HepG2 (cell line): ENCODE data around the gene MTREX. TPM values are rescaled to one million over a fixed set of nuclear protein-coding genes. Genes with fewer than 3 reads are reported as not detected.

Source experiments
- HNRNPLL ChIP-seq: fragments of 200-400 bp; formaldehyde crosslinking; IDR thresholded peaks from 2 replicates; pipeline ENCODE4 v1.6.1; 2017; ENCODE audit warnings: mild to moderate bottlenecking, low read depth, low read length; ENCODE audit not compliant: poor library complexity, severe bottlenecking
- KDM1A ChIP-seq: IDR thresholded peaks from 2 replicates; pipeline ENCODE4 v1.6.1; 2016; ENCODE audit warnings: missing compliant biosample characterization
- MEF2D ChIP-seq: sonication (generic); formaldehyde crosslinking; IDR thresholded peaks from 2 replicates; pipeline ENCODE4 v1.5.1; 2020; ENCODE audit warnings: mild to moderate bottlenecking, missing genetic modification reagents
- NFRKB ChIP-seq: fragments of 450-650 bp; IDR thresholded peaks from 2 replicates; pipeline ENCODE4 v1.6.1; 2017
- PHF20 ChIP-seq: sonication (generic); formaldehyde crosslinking; IDR thresholded peaks from 2 replicates; pipeline ENCODE4 v1.5.0; 2020; ENCODE audit warnings: mild to moderate bottlenecking, missing genetic modification reagents
- PTBP1 ChIP-seq: fragments of 200-400 bp; formaldehyde crosslinking; IDR thresholded peaks from 2 replicates; pipeline ENCODE4 v1.6.1; 2018; ENCODE audit warnings: low read length, low read depth; ENCODE audit not compliant: poor library complexity, severe bottlenecking
- SMYD3 ChIP-seq: sonication (generic); formaldehyde crosslinking; IDR thresholded peaks from 2 replicates; pipeline ENCODE4 v1.8.1; 2023; ENCODE audit warnings: mild to moderate bottlenecking, missing genetic modification reagents
- TCF7L2 ChIP-seq: IDR thresholded peaks from 2 replicates; pipeline ENCODE4 v1.6.1; 2011; ENCODE audit warnings: mild to moderate bottlenecking, low read depth, low read length, moderate library complexity
- U2AF2 ChIP-seq: fragments of 200-400 bp; formaldehyde crosslinking; IDR thresholded peaks from 2 replicates; pipeline ENCODE4 v1.6.1; 2017; ENCODE audit warnings: low read depth, mild to moderate bottlenecking, low read length
- ZBTB3 ChIP-seq: sonication (generic); formaldehyde crosslinking; IDR thresholded peaks from 2 replicates; pipeline ENCODE4 v1.4.0; 2020; ENCODE audit warnings: low read depth, mild to moderate bottlenecking, moderate library complexity, missing genetic modification reagents, borderline replicate concordance
- ZBTB8A ChIP-seq: sonication (generic); formaldehyde crosslinking; IDR thresholded peaks from 2 replicates; pipeline ENCODE4 v1.4.0; 2020; ENCODE audit warnings: mild to moderate bottlenecking, low read depth, missing genetic modification reagents, borderline replicate concordance
- ZNF225 ChIP-seq: sonication (generic); formaldehyde crosslinking; IDR thresholded peaks from 2 replicates; pipeline ENCODE4 v1.4.0; 2020; ENCODE audit warnings: mild to moderate bottlenecking, missing genetic modification reagents
- ZNF605 ChIP-seq: sonication (generic); formaldehyde crosslinking; IDR thresholded peaks from 2 replicates; pipeline ENCODE4 v1.8.0; 2022; ENCODE audit warnings: mild to moderate bottlenecking, missing genetic modification reagents
- ZNF720 ChIP-seq: sonication (generic); formaldehyde crosslinking; IDR thresholded peaks from 2 replicates; pipeline ENCODE4 v1.4.0; 2020; ENCODE audit warnings: missing genetic modification reagents
- polyA plus RNA-seq, 8 experiments: library from polyadenylated mRNA; depleted of rRNA in 3 of 8; stranded (reverse) in 7 of 8; unstranded in 1 of 8; fragments of >200 nt; fragmentation: Illumina TruSeq in 4 of 8; extraction: Trizol in 4 of 8; gene quantifications; 2 replicates each; pipeline versions ENCODE4 v1.2.1 to v1.2.3, GENCODE V29; 2011 to 2016; ENCODE audit warnings: low read depth in 4 of 8, missing spikeins in 1 of 8, mixed read lengths in 1 of 8; ENCODE audit not compliant: insufficient read depth in 1 of 8
- total RNA-seq, 5 experiments: library from RNA; depleted of rRNA; stranded (reverse); fragments of >200 nt; fragmentation: Illumina TruSeq; extraction: Trizol; gene quantifications; 2 replicates each; pipeline ENCODE4 v1.2.3, GENCODE V29; 2016; ENCODE audit warnings: low read depth in 1 of 5
- TF ChIP-seq, protein P1 (sequence below): sonication (generic); formaldehyde crosslinking; IDR thresholded peaks from 2 replicates; pipeline ENCODE4 v1.8.1; 2022; ENCODE audit warnings: mild to moderate bottlenecking, missing genetic modification reagents
- TF ChIP-seq, protein P2 (sequence below): fragments of 450-650 bp; IDR thresholded peaks from 2 replicates; pipeline ENCODE4 v1.6.1; 2017; ENCODE audit warnings: mild to moderate bottlenecking
- TF ChIP-seq, protein P3 (sequence below): sonication (generic); formaldehyde crosslinking; IDR thresholded peaks from 2 replicates; pipeline ENCODE4 v1.8.0; 2022; ENCODE audit warnings: mild to moderate bottlenecking, missing genetic modification reagents, moderate library complexity
- TF ChIP-seq, protein P4 (sequence below): sonication (generic); formaldehyde crosslinking; IDR thresholded peaks from 2 replicates; pipeline ENCODE4 v1.8.1; 2023; ENCODE audit warnings: mild to moderate bottlenecking, missing genetic modification reagents
- TF ChIP-seq, protein P5 (sequence below): sonication (generic); formaldehyde crosslinking; IDR thresholded peaks from 2 replicates; pipeline ENCODE4 v1.8.0; 2022; ENCODE audit warnings: mild to moderate bottlenecking, missing genetic modification reagents, borderline replicate concordance
- TF ChIP-seq, protein P6 (sequence below): IDR thresholded peaks from 2 replicates; pipeline ENCODE4 v1.6.1; 2016; ENCODE audit warnings: missing biosample characterization, missing genetic modification reagents, low read depth

The MTREX gene
- total and polyA plus RNA-seq, 2 of the 13 experiments (the other 11 are each of a cell fraction or from before 2014, with no cell fraction given): 16.4 to 91.5 TPM

DNA sequence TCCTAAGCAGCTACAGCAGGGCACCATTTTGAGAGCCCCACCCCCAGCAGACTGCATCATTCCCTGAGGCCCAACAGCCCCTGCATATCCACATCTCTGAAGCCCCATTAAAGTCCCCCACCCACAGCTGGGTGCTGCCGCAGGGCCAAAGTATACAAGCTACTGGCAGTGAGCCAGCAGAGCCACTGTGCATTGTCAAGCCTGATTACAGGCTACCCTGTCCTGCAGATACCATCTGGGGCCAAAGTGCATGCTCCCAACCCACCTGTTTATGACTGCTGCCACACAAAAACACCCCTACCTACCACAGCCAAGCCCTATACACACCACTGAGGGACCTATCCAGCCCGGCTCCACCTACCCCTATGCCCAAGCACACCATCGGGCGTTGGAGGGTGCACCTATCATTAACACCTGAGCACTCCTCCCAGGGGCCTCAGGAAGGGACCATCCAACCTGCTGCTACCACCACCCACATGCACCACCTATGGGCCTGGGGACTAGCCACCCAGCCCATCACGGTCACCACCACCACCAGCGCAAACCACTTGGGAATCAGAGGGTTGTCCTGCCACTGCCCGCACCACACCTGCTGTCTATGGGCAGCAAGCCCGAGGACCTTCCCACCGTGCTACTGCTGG is 121.9 kb downstream of the MTREX start (continued):
- TF ChIP-seq, protein P1, sequence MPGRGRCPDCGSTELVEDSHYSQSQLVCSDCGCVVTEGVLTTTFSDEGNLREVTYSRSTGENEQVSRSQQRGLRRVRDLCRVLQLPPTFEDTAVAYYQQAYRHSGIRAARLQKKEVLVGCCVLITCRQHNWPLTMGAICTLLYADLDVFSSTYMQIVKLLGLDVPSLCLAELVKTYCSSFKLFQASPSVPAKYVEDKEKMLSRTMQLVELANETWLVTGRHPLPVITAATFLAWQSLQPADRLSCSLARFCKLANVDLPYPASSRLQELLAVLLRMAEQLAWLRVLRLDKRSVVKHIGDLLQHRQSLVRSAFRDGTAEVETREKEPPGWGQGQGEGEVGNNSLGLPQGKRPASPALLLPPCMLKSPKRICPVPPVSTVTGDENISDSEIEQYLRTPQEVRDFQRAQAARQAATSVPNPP (CRISPR knock-in tag): no peak
- TF ChIP-seq ZBTB3 (CRISPR knock-in tag) (no peak), ZNF720 (CRISPR knock-in tag) (no peak), PTBP1 (no peak), KDM1A (CRISPR knock-in tag) (no peak), HNRNPLL (no peak), NFRKB (no peak), U2AF2 (no peak), ZNF605 (CRISPR knock-in tag) (no peak), ZNF225 (no peak), SMYD3 (CRISPR knock-in tag) (no peak), PHF20 (no peak), MEF2D (CRISPR knock-in tag) (no peak), ZBTB8A (CRISPR knock-in tag) (no peak), TCF7L2 (no peak)
- TF ChIP-seq, protein P2, sequence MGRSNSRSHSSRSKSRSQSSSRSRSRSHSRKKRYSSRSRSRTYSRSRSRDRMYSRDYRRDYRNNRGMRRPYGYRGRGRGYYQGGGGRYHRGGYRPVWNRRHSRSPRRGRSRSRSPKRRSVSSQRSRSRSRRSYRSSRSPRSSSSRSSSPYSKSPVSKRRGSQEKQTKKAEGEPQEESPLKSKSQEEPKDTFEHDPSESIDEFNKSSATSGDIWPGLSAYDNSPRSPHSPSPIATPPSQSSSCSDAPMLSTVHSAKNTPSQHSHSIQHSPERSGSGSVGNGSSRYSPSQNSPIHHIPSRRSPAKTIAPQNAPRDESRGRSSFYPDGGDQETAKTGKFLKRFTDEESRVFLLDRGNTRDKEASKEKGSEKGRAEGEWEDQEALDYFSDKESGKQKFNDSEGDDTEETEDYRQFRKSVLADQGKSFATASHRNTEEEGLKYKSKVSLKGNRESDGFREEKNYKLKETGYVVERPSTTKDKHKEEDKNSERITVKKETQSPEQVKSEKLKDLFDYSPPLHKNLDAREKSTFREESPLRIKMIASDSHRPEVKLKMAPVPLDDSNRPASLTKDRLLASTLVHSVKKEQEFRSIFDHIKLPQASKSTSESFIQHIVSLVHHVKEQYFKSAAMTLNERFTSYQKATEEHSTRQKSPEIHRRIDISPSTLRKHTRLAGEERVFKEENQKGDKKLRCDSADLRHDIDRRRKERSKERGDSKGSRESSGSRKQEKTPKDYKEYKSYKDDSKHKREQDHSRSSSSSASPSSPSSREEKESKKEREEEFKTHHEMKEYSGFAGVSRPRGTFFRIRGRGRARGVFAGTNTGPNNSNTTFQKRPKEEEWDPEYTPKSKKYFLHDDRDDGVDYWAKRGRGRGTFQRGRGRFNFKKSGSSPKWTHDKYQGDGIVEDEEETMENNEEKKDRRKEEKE: no peak
- TF ChIP-seq, protein P3, sequence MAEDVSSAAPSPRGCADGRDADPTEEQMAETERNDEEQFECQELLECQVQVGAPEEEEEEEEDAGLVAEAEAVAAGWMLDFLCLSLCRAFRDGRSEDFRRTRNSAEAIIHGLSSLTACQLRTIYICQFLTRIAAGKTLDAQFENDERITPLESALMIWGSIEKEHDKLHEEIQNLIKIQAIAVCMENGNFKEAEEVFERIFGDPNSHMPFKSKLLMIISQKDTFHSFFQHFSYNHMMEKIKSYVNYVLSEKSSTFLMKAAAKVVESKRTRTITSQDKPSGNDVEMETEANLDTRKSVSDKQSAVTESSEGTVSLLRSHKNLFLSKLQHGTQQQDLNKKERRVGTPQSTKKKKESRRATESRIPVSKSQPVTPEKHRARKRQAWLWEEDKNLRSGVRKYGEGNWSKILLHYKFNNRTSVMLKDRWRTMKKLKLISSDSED: no peak
- TF ChIP-seq, protein P4, sequence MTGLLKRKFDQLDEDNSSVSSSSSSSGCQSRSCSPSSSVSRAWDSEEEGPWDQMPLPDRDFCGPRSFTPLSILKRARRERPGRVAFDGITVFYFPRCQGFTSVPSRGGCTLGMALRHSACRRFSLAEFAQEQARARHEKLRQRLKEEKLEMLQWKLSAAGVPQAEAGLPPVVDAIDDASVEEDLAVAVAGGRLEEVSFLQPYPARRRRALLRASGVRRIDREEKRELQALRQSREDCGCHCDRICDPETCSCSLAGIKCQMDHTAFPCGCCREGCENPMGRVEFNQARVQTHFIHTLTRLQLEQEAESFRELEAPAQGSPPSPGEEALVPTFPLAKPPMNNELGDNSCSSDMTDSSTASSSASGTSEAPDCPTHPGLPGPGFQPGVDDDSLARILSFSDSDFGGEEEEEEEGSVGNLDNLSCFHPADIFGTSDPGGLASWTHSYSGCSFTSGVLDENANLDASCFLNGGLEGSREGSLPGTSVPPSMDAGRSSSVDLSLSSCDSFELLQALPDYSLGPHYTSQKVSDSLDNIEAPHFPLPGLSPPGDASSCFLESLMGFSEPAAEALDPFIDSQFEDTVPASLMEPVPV: no peak
- TF ChIP-seq, protein P5, sequence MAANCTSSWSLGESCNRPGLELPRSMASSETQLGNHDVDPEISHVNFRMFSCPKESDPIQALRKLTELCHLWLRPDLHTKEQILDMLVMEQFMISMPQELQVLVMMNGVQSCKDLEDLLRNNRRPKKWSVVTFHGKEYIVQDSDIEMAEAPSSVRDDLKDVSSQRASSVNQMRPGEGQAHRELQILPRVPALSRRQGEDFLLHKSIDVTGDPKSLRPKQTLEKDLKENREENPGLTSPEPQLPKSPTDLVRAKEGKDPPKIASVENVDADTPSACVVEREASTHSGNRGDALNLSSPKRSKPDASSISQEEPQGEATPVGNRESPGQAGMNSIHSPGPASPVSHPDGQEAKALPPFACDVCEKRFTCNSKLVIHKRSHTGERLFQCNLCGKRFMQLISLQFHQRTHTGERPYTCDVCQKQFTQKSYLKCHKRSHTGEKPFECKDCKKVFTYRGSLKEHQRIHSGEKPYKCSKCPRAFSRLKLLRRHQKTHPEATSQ (CRISPR knock-in tag): 0 out of 2 replicates have a peak, but pooled peaks have one; percentile 28
- TF ChIP-seq, protein P6, sequence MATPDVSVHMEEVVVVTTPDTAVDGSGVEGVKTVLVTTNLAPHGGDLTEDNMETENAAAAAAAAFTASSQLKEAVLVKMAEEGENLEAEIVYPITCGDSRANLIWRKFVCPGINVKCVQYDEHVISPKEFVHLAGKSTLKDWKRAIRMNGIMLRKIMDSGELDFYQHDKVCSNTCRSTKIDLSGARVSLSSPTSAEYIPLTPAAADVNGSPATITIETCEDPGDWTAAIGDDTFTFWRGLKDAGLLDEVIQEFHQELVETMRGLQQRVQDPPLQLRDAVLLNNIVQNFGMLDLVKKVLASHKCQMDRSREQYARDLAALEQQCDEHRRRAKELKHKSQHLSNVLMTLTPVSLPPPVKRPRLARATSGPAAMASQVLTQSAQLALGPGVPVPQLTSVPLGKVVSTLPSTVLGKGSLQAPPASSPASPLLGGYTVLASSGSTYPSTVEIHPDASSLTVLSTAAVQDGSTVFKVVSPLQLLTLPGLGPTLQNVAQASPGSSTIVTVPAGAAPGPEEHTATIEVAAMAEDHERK: no peak
